Measurements from ENCODE around the gene LPA.
"Not testable (repeated sequence)": the region's sequence is repeated elsewhere in the genome, so short reads cannot be mapped to it uniquely, and the experiment has no call there.

- TF ChIP-seq CTCF (IDR thresholded peaks at IDR 0.05 in 8 of 11, conservative IDR thresholded peaks at IDR 0.05 in 3 of 11); POLR2A (IDR thresholded peaks at IDR 0.05); POLR2AphosphoS5 (IDR thresholded peaks at IDR 0.05): not testable (repeated sequence)
Observed at GRCh38 chr6:160676418-160676817, 12.3 kb upstream of the LPA start.
